Caco-2 (cell line): ENCODE data around the gene DHRS1. TPM values are rescaled to one million over a fixed set of nuclear protein-coding genes. Genes with fewer than 3 reads are reported as not detected.

Experiments used
- BruUV-seq: library from RNA; stranded (reverse); fragments of 400-500 nt; replicated peaks from 2 replicates; lab custom pipeline; 2021; lab: Mats Ljungman, UMichigan
- CTCF ChIA-PET: fragments of 300-600 bp; sonication (Branson Sonifier 250); formaldehyde crosslinking; loops from one replicate; lab custom pipeline; 2022; ENCODE audit warnings: antibody characterized with exemption; lab: Charles Lee
- POLR2A ChIA-PET: fragments of 300-600 bp; sonication (Branson Sonifier 250); formaldehyde crosslinking; loops from one replicate; lab custom pipeline; 2022; ENCODE audit warnings: antibody characterized with exemption; lab: Charles Lee
- DNase-seq, 2 experiments: peaks; one replicate each; pipeline versions ENCODE4 v3.0.0 to v3.0.0-alpha.2; 2020 to 2022
- H3K27me3 ChIP-seq: replicated peaks from 2 replicates; pipeline ENCODE4 v1.6.0; 2011; ENCODE audit warnings: low read length; ENCODE audit not compliant: control insufficient read depth, insufficient read depth
- H3K36me3 ChIP-seq: 2 replicates; pipeline ENCODE4 v1.5.1; 2011; ENCODE audit warnings: low read length; ENCODE audit not compliant: control insufficient read depth, insufficient read depth
- H3K4me1 ChIP-seq: fragments of 250-450 bp; sonication (Bioruptor Pico); 2 replicates; pipeline ENCODE4 v1.5.1; 2020; ENCODE audit warnings: mild to moderate bottlenecking
- H3K4me3 ChIP-seq: 2 replicates; pipeline ENCODE4 v1.5.1; 2011; ENCODE audit warnings: low read depth, mild to moderate bottlenecking, control low read depth, low read length
- H3K9me3 ChIP-seq: fragments of 250-450 bp; sonication (Bioruptor Pico); 2 replicates; pipeline ENCODE4 v1.5.1; 2020; ENCODE audit warnings: mild to moderate bottlenecking, moderate library complexity
- H3K27ac Mint-ChIP-seq: one replicate; pipeline ENCODE4 v1.8.0; 2022; ENCODE audit warnings: mixed read lengths; ENCODE audit not compliant: unreplicated experiment
- H3K27me3 Mint-ChIP-seq: one replicate; pipeline ENCODE4 v1.8.0; 2022; ENCODE audit warnings: mixed read lengths; ENCODE audit not compliant: insufficient read depth, unreplicated experiment
- H3K36me3 Mint-ChIP-seq: one replicate; pipeline ENCODE4 v1.8.0; 2022; ENCODE audit warnings: mild to moderate bottlenecking, mixed read lengths; ENCODE audit not compliant: insufficient read depth, unreplicated experiment
- H3K4me1 Mint-ChIP-seq: one replicate; pipeline ENCODE4 v1.8.0; 2022; ENCODE audit warnings: low read depth, mixed read lengths; ENCODE audit not compliant: unreplicated experiment
- H3K4me3 Mint-ChIP-seq: one replicate; pipeline ENCODE4 v1.8.0; 2022; ENCODE audit warnings: mild to moderate bottlenecking, moderate library complexity, mixed read lengths; ENCODE audit not compliant: unreplicated experiment
- H3K9me3 Mint-ChIP-seq: one replicate; pipeline ENCODE4 v1.8.0; 2022; ENCODE audit warnings: mixed read lengths; ENCODE audit not compliant: unreplicated experiment
- CTCF ChIP-seq, 2 experiments: fragments of 200-600 bp in 1 of 2; IDR thresholded peaks; 1 replicate in 1 of 2; 2 replicates in 1 of 2; pipeline versions ENCODE4 v1.5.1 to v1.8.0; 2011 to 2022; ENCODE audit warnings: antibody characterized with exemption in 1 of 2, control low read depth in 1 of 2, inconsistent platforms in 1 of 2, low read depth in 1 of 2, low read length in 1 of 2, mild to moderate bottlenecking in 1 of 2, moderate library complexity in 1 of 2; ENCODE audit not compliant: insufficient read depth in 1 of 2, severe bottlenecking in 1 of 2, unreplicated experiment in 1 of 2
- intact Hi-C: fragments of 100-400 bp; cut with micrococcal nuclease; formaldehyde crosslinking; loops from one replicate; pipeline ENCODE4 v1.10.0; 2022; ENCODE audit not compliant: unreplicated experiment
- total RNA-seq: library from RNA; stranded (reverse); gene quantifications from 2 replicates; pipeline ENCODE4 v1.2.3, GENCODE V29; 2022

The DHRS1 gene
- total RNA-seq, 1 experiment from 2014 or later = 18.1 TPM

GRCh38 chr14:24256960-24257359 lies 42.6 kb downstream of the DHRS1 start:
- intact Hi-C loops = no loop called here
- Mint-ChIP-seq H3K9me3 (no peaks in the 10 kb centered on the region), H3K27me3 (no peaks in the 10 kb centered on the region), H3K27ac (no peak overlapping the region), H3K4me3 (no peak overlapping the region), H3K36me3 (no peaks in the 10 kb centered on the region), H3K4me1 (no peaks in the 10 kb centered on the region)
- Histone ChIP-seq H3K4me1 (peaks cover 12% of the 10 kb centered on the region), H3K36me3 (no peaks in the 10 kb centered on the region; the same call in 1 of the 2 replicates), H3K27me3 (no peaks in the 10 kb centered on the region), H3K9me3 (no peaks in the 10 kb centered on the region), H3K4me3 (no peak overlapping the region)
- DNase-seq = no peak
- no TSS peak for BruUV-seq
- CTCF ChIA-PET = interaction anchor here (0.5 to 1.3 kb wide), 2 partner anchors 41 to 75 kb away, joined by 3 to 4 read pairs; no protein-coding TSS in a partner anchor
- POLR2A ChIA-PET = no interaction called here
- no peak for TF ChIP-seq CTCF (IDR thresholded peaks at IDR 0.05; ENCODE audit: insufficient read depth in 1 of 2, low read depth in 1 of 2, low read length in 1 of 2, severe bottlenecking in 1 of 2, unreplicated experiment in 1 of 2)

- no peaks in the 10 kb centered on the region for H3K9me3 ChIP-seq
- CTCF ChIA-PET = interaction anchor here (1.3 kb wide), 1 partner anchor 41 kb away, joined by 3 read pairs; no protein-coding TSS in a partner anchor
- H3K27me3 ChIP-seq = no peaks in the 10 kb centered on the region
- intact Hi-C loops = no loop called here
- no peak for DNase-seq
- no peaks in the 10 kb centered on the region for H3K4me1 Mint-ChIP-seq
- H3K27me3 Mint-ChIP-seq = no peaks in the 10 kb centered on the region
- no peak overlapping the region for H3K4me3 Mint-ChIP-seq
- no peaks in the 10 kb centered on the region; the same call in 1 of the 2 replicates for H3K36me3 ChIP-seq
- BruUV-seq = no TSS peak
- TF ChIP-seq CTCF (IDR thresholded peaks at IDR 0.05; ENCODE audit: insufficient read depth in 1 of 2, low read depth in 1 of 2, low read length in 1 of 2, severe bottlenecking in 1 of 2, unreplicated experiment in 1 of 2) = no peak
- H3K4me1 ChIP-seq = peaks cover 13% of the 10 kb centered on the region
- H3K36me3 Mint-ChIP-seq = no peaks in the 10 kb centered on the region
- H3K9me3 Mint-ChIP-seq = no peaks in the 10 kb centered on the region
- no peak overlapping the region for H3K27ac Mint-ChIP-seq
- no peak overlapping the region for H3K4me3 ChIP-seq
- POLR2A ChIA-PET = no interaction called here
Observed at GRCh38 chr14:24255931-24256711, 43.5 kb downstream of the DHRS1 start.

- Mint-ChIP-seq H3K27ac (no peak overlapping the region), H3K4me1 (no peaks in the 10 kb centered on the region), H3K36me3 (no peaks in the 10 kb centered on the region), H3K4me3 (no peak overlapping the region), H3K9me3 (no peaks in the 10 kb centered on the region), H3K27me3 (no peaks in the 10 kb centered on the region)
- Histone ChIP-seq H3K9me3 (no peaks in the 10 kb centered on the region), H3K4me3 (no peak overlapping the region), H3K36me3 (no peaks in the 10 kb centered on the region; the same call in 1 of the 2 replicates), H3K4me1 (peaks cover 13% of the 10 kb centered on the region), H3K27me3 (no peaks in the 10 kb centered on the region)
- intact Hi-C loops = no loop called here
- BruUV-seq = no TSS peak
- ChIA-PET CTCF (no interaction called here), POLR2A (no interaction called here)
- no peak for TF ChIP-seq CTCF (IDR thresholded peaks at IDR 0.05; ENCODE audit: insufficient read depth in 1 of 2, low read depth in 1 of 2, low read length in 1 of 2, severe bottlenecking in 1 of 2, unreplicated experiment in 1 of 2)
- DNase-seq = no peak
Observed at GRCh38 chr14:24255438-24255837, 44.1 kb downstream of the DHRS1 start.
